Measurements from ENCODE around the gene SIGLEC7.

Gene SIGLEC7

DNA sequence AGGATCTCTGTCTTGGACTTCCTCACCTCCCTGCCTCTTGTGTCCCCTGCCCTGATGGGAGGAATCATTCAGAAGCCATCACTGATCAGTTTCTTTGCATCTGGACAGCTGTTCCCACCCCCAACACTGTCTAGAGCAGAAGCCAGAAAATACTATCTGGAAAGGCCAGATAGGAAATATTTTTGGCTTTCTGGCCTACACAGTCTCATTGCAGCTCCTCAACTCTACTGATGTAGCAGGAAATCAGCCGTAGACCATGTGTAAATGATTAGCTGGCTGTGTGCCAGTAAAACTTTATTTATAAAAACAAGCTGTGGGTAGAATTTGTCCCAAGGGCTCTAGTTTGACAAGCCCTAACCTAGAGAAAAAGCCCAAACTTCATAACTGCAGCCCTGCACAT is 5.6 kb downstream of the SIGLEC7 start:
- Histone ChIP-seq H3K9me3 (ENCODE audit: control insufficient read depth, low read length) (no peaks in the 10 kb centered on the region), H3K4me3 (ENCODE audit: insufficient read depth, low read depth, low read length) (no peak overlapping the region), H3K27me3 (ENCODE audit: control insufficient read depth, insufficient read depth, low read length, poor library complexity, severe bottlenecking) (no peaks in the 10 kb centered on the region), H3K36me3 (ENCODE audit: control insufficient read depth, insufficient read depth, low read length) (no peaks in the 10 kb centered on the region), H3K4me1 (ENCODE audit: control insufficient read depth, insufficient read depth, low read length) (no peaks in the 10 kb centered on the region), H3K27ac (ENCODE audit: insufficient read depth, low read depth, low read length, poor library complexity, severe bottlenecking) (no peak overlapping the region)
- 88% methylated on average over 1 of the region's 1 CpG; no CpG with 5 or more reads in 1 of the 2 experiments for WGBS, 2 experiments

DNA sequence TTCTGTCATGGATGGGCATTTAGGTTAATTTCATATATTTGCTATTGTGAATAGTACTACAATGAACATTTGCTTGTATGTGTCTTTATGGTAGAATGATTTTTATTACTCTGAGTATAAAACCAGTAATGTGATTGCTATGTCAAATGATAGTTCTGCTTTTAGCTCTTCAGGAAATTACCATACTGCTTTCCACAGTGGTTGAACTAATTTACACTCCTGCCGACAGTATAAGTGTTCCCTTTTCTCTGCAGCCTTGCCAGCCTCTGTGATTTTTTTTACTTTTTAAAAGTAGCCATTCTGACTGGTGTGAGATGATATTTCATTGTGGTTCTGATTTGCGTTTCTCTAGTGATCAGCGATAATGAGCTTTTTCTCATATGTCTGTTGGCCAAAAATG is 6.5 kb downstream of the SIGLEC7 start:
- no peak overlapping the region for H3K4me3 ChIP-seq (ENCODE audit: insufficient read depth, low read depth, low read length)
- H3K4me1 ChIP-seq (ENCODE audit: control insufficient read depth, insufficient read depth, low read length), result no peaks in the 10 kb centered on the region
- H3K27ac ChIP-seq (ENCODE audit: insufficient read depth, low read depth, low read length, poor library complexity, severe bottlenecking), result no peak overlapping the region
- no peaks in the 10 kb centered on the region for H3K36me3 ChIP-seq (ENCODE audit: control insufficient read depth, insufficient read depth, low read length)
- 91 to 97% methylated on average over 3 of the region's 3 CpGs for WGBS, 2 experiments
- no peaks in the 10 kb centered on the region for H3K9me3 ChIP-seq (ENCODE audit: control insufficient read depth, low read length)
- H3K27me3 ChIP-seq (ENCODE audit: control insufficient read depth, insufficient read depth, low read length, poor library complexity, severe bottlenecking), result no peaks in the 10 kb centered on the region

DNA sequence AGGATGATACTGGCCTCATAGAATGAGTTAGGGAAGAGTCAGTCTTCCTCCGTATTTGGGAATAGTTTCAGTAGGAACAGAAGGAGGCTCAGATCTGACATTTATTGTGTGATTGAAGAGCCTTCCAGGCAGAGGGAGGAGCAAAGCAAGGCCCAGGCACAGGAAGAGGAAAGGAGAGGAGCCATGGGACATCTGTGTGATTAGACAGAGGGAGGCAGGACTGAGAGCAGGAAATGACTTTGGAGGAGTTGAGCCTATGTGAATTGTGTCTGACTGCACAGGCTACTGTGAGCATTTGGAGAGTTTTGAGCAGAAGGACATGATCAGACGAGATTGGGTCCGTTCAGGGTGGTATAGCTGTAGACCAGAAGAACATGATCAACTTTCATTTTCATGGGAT is 8.5 kb downstream of the SIGLEC7 start:
- 90% methylated on average over 3 of the region's 3 CpGs for WGBS, 2 experiments
- no peaks in the 10 kb centered on the region for H3K36me3 ChIP-seq (ENCODE audit: control insufficient read depth, insufficient read depth, low read length)
- no peaks in the 10 kb centered on the region for H3K9me3 ChIP-seq (ENCODE audit: control insufficient read depth, low read length)
- no peak overlapping the region for H3K27ac ChIP-seq (ENCODE audit: insufficient read depth, low read depth, low read length, poor library complexity, severe bottlenecking)
- H3K27me3 ChIP-seq (ENCODE audit: control insufficient read depth, insufficient read depth, low read length, poor library complexity, severe bottlenecking), result no peaks in the 10 kb centered on the region
- no peak overlapping the region for H3K4me3 ChIP-seq (ENCODE audit: insufficient read depth, low read depth, low read length)
- H3K4me1 ChIP-seq (ENCODE audit: control insufficient read depth, insufficient read depth, low read length), result no peaks in the 10 kb centered on the region

DNA sequence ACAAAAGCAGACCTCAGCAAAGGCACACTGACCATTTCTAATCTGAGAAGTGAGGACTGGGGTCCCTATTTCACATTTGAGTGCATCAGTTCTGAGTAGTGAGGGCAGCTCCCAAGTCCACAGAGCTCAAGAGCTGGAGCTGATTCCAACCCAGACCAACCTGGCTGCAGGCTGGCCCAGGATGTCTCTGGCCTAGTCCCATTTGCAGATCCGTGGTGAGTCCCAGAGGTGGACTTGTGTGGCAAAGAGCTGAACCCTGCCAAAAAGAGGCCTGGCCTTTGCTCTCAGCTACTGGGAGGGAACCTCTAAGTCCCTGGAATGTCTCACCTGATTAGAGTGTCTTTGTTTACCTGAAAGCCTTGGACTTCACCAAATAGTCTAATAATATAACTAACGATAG is 14.6 kb downstream of the SIGLEC7 start:
- Histone ChIP-seq H3K4me1 (ENCODE audit: control insufficient read depth, insufficient read depth, low read length) (no peaks in the 10 kb centered on the region), H3K27me3 (ENCODE audit: control insufficient read depth, insufficient read depth, low read length, poor library complexity, severe bottlenecking) (no peaks in the 10 kb centered on the region), H3K36me3 (ENCODE audit: control insufficient read depth, insufficient read depth, low read length) (no peaks in the 10 kb centered on the region), H3K27ac (ENCODE audit: insufficient read depth, low read depth, low read length, poor library complexity, severe bottlenecking) (no peak overlapping the region), H3K9me3 (ENCODE audit: control insufficient read depth, low read length) (no peaks in the 10 kb centered on the region), H3K4me3 (ENCODE audit: insufficient read depth, low read depth, low read length) (no peak overlapping the region)
- 86 to 90% methylated on average over 2 of the region's 2 CpGs for WGBS, 2 experiments

DNA sequence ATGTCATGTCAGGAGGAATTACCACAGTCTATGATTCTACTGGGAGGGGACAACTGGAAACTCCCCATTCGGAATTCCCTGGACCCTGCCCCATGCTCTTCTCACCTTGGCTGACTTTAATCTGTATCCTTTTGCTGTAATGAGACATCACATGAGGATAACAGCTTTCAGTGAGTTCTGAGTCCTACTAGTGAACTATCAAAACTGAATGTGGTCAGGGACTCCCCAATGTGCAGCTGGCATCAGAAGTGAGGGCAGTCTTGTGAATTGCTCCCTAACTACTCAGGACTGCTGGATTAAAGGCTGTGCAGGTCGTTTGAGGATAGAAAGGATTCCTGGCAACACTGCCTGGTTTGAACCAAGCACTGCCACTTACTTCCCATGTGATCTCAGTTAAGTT is 15.2 kb downstream of the SIGLEC7 start:
- Histone ChIP-seq H3K27me3 (ENCODE audit: control insufficient read depth, insufficient read depth, low read length, poor library complexity, severe bottlenecking) (no peaks in the 10 kb centered on the region), H3K9me3 (ENCODE audit: control insufficient read depth, low read length) (no peaks in the 10 kb centered on the region), H3K4me3 (ENCODE audit: insufficient read depth, low read depth, low read length) (no peak overlapping the region), H3K27ac (ENCODE audit: insufficient read depth, low read depth, low read length, poor library complexity, severe bottlenecking) (peak overlapping the region; percentile 30), H3K4me1 (ENCODE audit: control insufficient read depth, insufficient read depth, low read length) (no peaks in the 10 kb centered on the region), H3K36me3 (ENCODE audit: control insufficient read depth, insufficient read depth, low read length) (no peaks in the 10 kb centered on the region)
- WGBS, 2 experiments, result 70% methylated on average over 2 of the region's 2 CpGs

DNA sequence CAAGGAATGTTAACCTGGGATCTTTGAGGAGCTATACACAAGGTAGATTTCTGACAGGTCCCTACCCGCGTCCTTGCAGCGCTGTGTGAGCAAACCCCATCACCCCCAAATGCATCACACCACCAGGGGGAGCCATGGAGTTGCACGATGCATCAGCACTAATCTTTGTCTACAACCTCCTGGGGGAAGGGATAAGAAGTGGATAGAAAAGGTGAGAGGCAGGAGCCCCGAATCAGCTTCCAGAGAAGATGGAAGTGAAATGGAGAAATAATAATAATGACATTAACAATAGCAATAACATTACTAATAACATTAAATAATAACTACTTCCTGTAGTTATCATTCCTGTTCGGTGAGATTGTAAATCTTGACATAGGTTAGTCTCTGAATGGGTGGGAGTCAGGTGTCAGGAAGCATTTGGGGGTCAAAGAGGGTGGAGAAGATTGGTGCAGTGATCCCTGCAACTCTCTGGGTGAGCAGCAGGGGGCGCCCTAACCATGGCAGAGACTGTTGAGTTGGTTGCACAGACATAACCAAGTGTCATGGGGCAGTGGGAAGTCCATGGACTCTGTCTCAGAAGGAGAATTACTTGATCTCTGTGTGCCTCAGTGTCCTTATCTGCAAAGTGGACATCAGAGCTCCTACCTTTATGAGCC is 16.5 kb downstream of the SIGLEC7 start:
- WGBS, 2 experiments, result 48 to 53% methylated on average over 6 of the region's 7 CpGs
- Histone ChIP-seq H3K27me3 (ENCODE audit: control insufficient read depth, insufficient read depth, low read length, poor library complexity, severe bottlenecking) (no peaks in the 10 kb centered on the region), H3K4me1 (ENCODE audit: control insufficient read depth, insufficient read depth, low read length) (no peaks in the 10 kb centered on the region), H3K36me3 (ENCODE audit: control insufficient read depth, insufficient read depth, low read length) (no peaks in the 10 kb centered on the region), H3K9me3 (ENCODE audit: control insufficient read depth, low read length) (no peaks in the 10 kb centered on the region), H3K27ac (ENCODE audit: insufficient read depth, low read depth, low read length, poor library complexity, severe bottlenecking) (no peak overlapping the region), H3K4me3 (ENCODE audit: insufficient read depth, low read depth, low read length) (no peak overlapping the region)

DNA sequence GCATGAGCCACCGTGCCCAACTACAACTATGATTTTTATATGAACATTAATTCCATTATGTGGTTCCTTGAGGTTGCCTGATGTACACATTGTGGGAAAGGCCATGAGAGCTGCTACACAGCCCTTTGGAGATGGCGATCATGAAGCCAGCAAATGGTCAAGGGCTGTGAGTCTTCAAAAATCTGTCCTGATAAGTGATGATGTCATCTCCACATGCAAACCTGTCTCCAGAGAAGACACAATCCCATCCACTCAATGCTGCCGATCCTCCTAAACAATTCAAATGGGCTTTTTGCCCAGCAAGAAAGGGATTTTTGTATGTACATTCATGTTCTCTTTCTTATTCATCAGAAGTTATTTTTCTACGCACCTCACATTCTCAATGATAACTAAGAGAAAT is 17.6 kb downstream of the SIGLEC7 start:
- Histone ChIP-seq H3K4me1 (ENCODE audit: control insufficient read depth, insufficient read depth, low read length) (no peaks in the 10 kb centered on the region), H3K9me3 (ENCODE audit: control insufficient read depth, low read length) (no peaks in the 10 kb centered on the region), H3K27me3 (ENCODE audit: control insufficient read depth, insufficient read depth, low read length, poor library complexity, severe bottlenecking) (no peaks in the 10 kb centered on the region), H3K4me3 (ENCODE audit: insufficient read depth, low read depth, low read length) (no peak overlapping the region), H3K27ac (ENCODE audit: insufficient read depth, low read depth, low read length, poor library complexity, severe bottlenecking) (no peak overlapping the region), H3K36me3 (ENCODE audit: control insufficient read depth, insufficient read depth, low read length) (no peaks in the 10 kb centered on the region)
- WGBS, 2 experiments, result 92 to 100% methylated on average over 3 to 4 of the region's 4 CpGs

DNA sequence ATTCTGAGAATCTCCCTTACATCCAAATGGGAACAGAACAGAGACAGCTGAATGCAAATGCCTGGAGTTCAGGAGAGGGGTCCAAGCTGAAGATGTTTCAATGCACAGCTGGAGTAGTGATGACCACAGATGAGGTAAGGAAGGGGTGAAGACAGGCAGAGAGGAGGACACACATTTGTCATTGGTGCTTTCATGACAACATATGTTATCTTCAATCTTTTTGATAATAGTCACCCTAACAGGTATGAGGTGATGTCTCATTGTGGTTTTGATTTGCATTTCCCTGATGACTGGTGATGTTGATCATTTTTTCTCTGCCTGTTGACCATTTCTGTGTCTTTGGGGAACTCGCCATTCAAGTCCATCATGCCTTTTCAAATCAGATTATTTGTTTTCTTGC is 19.2 kb downstream of the SIGLEC7 start:
- Histone ChIP-seq H3K9me3 (ENCODE audit: control insufficient read depth, low read length) (no peaks in the 10 kb centered on the region), H3K27me3 (ENCODE audit: control insufficient read depth, insufficient read depth, low read length, poor library complexity, severe bottlenecking) (no peaks in the 10 kb centered on the region), H3K36me3 (ENCODE audit: control insufficient read depth, insufficient read depth, low read length) (no peaks in the 10 kb centered on the region), H3K4me3 (ENCODE audit: insufficient read depth, low read depth, low read length) (no peak overlapping the region), H3K27ac (ENCODE audit: insufficient read depth, low read depth, low read length, poor library complexity, severe bottlenecking) (no peak overlapping the region), H3K4me1 (ENCODE audit: control insufficient read depth, insufficient read depth, low read length) (no peaks in the 10 kb centered on the region)
- 86 to 100% methylated on average over 1 of the region's 1 CpG for WGBS, 2 experiments

DNA sequence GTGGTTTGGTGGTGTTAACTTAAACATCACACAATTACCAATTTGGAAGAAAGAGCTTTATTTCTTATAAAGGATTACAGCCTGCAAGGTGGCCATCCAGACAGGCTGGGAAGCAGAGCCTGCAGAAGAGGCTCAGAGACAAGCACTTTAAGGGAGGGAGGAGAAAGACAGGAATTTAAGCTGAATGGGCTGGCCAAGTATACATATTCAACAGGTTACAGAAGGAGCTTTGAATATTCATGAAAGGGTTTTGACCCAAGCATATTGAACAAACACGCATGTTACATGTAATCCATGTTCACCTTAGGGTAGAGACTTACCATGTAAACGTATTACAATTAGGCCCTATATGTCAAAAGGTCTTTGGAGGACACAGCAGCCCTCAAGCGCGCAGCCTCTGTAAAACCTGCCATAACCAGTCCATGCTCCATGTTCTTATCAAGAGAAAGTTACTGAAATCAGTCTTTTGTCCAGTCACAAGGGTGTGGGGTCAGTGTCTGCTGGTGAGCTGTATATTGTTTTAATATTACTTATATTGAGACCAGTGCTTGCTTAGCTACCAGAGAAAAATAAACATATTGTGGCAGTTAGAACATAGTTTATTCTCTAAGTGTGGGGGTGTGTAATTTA is 19.9 kb downstream of the SIGLEC7 start:
- H3K27me3 ChIP-seq (ENCODE audit: control insufficient read depth, insufficient read depth, low read length, poor library complexity, severe bottlenecking), result no peaks in the 10 kb centered on the region
- H3K27ac ChIP-seq (ENCODE audit: insufficient read depth, low read depth, low read length, poor library complexity, severe bottlenecking), result no peak overlapping the region
- H3K4me3 ChIP-seq (ENCODE audit: insufficient read depth, low read depth, low read length), result no peak overlapping the region
- 90 to 93% methylated on average over 4 of the region's 4 CpGs for WGBS, 2 experiments
- H3K36me3 ChIP-seq (ENCODE audit: control insufficient read depth, insufficient read depth, low read length), result no peaks in the 10 kb centered on the region
- no peaks in the 10 kb centered on the region for H3K4me1 ChIP-seq (ENCODE audit: control insufficient read depth, insufficient read depth, low read length)
- H3K9me3 ChIP-seq (ENCODE audit: control insufficient read depth, low read length), result no peaks in the 10 kb centered on the region

DNA sequence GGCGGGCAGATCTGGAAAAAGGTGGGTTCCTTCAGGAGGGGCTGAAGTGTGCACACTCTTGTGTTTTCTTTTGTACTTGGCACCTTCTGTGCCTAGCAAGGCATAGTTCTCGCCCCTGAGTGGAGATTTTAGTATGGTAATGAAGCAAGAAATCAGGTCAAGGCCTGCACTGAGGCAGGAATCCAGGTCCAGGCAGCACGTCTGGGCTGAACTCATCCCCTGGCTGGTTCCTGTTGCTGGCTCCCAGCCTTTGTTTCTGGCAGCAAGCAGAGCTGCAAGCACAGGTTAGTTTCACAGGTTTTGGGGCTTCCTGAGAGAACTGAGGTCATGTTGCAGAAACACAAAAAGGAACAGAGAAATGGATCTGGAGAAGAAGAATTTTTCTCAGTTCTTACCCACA is 21.2 kb downstream of the SIGLEC7 start:
- H3K36me3 ChIP-seq (ENCODE audit: control insufficient read depth, insufficient read depth, low read length), result no peaks in the 10 kb centered on the region
- H3K27me3 ChIP-seq (ENCODE audit: control insufficient read depth, insufficient read depth, low read length, poor library complexity, severe bottlenecking), result no peaks in the 10 kb centered on the region
- no peaks in the 10 kb centered on the region for H3K9me3 ChIP-seq (ENCODE audit: control insufficient read depth, low read length)
- H3K27ac ChIP-seq (ENCODE audit: insufficient read depth, low read depth, low read length, poor library complexity, severe bottlenecking), result no peak overlapping the region
- no peak overlapping the region for H3K4me3 ChIP-seq (ENCODE audit: insufficient read depth, low read depth, low read length)
- 83 to 86% methylated on average over 3 of the region's 3 CpGs for WGBS, 2 experiments
- no peaks in the 10 kb centered on the region for H3K4me1 ChIP-seq (ENCODE audit: control insufficient read depth, insufficient read depth, low read length)
